HT-29 (cell line): Measurements from ENCODE around the gene CA9. TPM values are rescaled to one million over a fixed set of nuclear protein-coding genes. Genes with fewer than 3 reads are reported as not detected.
A peak's percentile ranks its signal among the peaks of the same experiment; 100 is the strongest.

Source experiments
- DNase-seq: peaks from one replicate; pipeline ENCODE4 v3.0.0-alpha.2; 2015; ENCODE audit warnings: low spot score
- small RNA-seq: library from RNA; depleted of rRNA; stranded (forward); fragments of <200 nt; gene quantifications from one replicate; pipeline ENCODE3, GENCODE V24; 2014
- total RNA-seq: library from RNA; depleted of rRNA; stranded (reverse); fragments of >200 nt; shearing (Covaris generic); gene quantifications from 2 replicates; pipeline ENCODE4 v1.2.3, GENCODE V29; 2014; rRNA removed

The CA9 gene
- total RNA-seq, 1 experiment from 2014 or later, result 95.4 TPM

DNA sequence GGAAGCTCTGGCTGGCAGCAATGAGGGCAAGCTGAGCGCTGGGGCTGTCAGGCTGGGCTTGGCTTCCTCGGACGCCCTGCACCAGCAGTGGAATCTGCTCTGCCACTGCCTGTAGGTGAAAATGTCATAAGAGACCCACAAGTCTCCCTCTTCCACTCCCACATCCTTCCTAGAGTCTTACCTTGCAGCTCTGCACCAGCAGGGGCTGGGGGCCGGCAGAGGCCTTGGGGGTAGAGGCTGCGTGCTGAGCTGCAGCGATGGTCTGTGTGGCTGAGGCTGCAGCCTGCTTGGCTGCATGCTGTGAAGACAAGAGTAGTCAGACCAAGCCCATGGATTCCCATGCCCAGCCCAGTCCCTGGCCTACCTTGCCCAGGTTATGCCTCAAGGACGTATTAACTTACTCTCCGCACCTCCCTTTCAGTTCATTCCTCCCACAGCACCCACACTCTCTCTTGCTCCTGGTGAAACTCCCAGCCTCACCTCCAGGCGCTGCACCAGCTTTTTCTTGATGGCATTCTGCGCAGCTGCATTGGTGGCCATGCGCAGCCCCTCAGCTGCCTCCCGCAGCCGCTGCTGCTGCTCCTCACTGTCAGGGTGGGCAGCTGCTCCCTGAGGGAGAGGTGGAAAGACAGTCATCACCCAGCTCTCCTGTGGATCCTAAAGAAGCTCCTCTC is 41.0 kb downstream of the CA9 start:
- DNase-seq, result no peak

GRCh38 chr9:35716230-35716629 is 42.5 kb downstream of the CA9 start:
- peak; percentile 11 for DNase-seq

DNA sequence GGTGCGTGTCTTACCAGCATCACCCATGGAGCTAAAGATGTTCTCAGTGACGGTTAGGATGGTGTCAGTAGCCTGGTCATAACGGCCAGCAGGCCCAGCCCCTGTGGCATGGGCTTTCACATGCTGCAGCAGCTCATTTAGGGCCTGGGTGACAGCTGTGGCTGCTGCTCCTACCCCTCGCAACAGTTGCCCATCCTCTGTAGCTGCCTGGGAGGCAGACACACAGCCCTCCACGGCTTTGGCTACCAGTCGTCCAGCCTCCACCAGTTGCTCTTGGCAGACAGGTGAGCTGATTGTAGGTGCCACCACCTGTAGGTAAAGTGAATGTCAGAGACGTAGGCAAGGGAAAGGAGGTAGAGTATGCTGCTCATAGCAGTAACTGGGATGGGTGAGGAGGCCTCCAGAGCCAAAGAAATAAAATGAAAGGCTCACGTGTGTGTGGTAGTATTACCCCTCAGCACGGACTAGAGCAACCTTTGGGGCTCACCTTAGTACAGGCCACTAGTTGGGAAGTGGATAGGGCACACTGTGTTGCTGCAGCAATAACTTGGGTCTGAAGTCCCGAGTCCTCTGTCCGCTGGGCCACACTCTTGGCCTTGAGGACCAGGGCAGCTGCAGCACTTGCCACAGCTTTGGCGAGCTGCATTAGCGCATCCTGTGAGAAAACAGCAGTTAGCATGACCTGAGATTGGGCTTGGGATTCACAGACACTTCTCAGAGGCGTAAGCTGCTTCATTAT is 43.6 kb downstream of the CA9 start:
- DNase-seq, result no peak

GRCh38 chr9:35718721-35719511 is 45.2 kb downstream of the CA9 start:
- no peak for DNase-seq

- DNase-seq, result no peak
Observed at GRCh38 chr9:35719546-35719945, 45.8 kb downstream of the CA9 start.

DNA sequence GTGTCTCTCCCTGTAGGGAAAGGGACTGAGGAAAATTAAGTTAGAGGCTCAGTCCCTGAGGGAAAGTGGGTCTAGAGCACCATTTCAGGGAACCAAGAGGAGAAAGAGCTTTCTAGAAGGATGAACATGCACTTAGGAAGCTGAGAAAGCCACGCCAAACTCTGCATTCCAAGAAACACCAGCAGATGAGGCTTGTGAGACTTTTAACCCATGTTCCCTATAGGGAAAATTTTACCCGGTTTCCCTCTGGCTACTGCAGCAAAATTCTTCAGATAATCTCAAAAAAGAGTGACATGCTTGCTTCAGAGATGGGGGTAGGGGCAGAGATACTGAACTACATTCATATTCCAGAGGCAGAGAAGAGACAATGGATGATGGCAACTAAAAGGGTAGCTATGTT is 49.7 kb downstream of the CA9 start:
- no peak for DNase-seq

GRCh38 chr9:35723908-35724307 is 50.2 kb downstream of the CA9 start:
- DNase-seq, result no peak

DNA sequence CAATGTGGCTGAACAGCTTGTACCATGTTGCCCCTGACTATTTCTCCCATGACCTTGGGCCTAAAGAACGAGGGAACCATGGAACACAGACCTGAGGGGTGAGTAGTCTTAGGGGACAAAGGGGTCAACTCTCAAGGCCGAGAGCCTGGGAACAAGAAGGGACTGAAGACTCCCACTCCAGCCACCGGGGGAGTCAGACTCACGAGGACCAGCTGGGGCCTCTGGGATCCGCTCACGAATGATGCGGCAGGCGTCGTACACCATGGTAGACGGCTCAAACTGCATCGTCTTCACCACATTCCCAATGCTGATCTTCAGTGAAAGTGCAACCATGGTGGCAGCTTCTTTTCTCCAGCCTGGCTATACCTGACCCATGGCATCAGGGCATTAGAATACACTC is 51.6 kb downstream of the CA9 start:
- DNase-seq, result no peak

GRCh38 chr9:35726931-35727330 is 53.2 kb downstream of the CA9 start:
- DNase-seq, result no peak

- DNase-seq, result no peak
Observed at GRCh38 chr9:35727676-35728040, 53.9 kb downstream of the CA9 start.

GRCh38 chr9:35728041-35728971 is 54.6 kb downstream of the CA9 start:
- DNase-seq, result no peak

GRCh38 chr9:35729101-35729500 is 55.4 kb downstream of the CA9 start:
- no peak for DNase-seq

DNA sequence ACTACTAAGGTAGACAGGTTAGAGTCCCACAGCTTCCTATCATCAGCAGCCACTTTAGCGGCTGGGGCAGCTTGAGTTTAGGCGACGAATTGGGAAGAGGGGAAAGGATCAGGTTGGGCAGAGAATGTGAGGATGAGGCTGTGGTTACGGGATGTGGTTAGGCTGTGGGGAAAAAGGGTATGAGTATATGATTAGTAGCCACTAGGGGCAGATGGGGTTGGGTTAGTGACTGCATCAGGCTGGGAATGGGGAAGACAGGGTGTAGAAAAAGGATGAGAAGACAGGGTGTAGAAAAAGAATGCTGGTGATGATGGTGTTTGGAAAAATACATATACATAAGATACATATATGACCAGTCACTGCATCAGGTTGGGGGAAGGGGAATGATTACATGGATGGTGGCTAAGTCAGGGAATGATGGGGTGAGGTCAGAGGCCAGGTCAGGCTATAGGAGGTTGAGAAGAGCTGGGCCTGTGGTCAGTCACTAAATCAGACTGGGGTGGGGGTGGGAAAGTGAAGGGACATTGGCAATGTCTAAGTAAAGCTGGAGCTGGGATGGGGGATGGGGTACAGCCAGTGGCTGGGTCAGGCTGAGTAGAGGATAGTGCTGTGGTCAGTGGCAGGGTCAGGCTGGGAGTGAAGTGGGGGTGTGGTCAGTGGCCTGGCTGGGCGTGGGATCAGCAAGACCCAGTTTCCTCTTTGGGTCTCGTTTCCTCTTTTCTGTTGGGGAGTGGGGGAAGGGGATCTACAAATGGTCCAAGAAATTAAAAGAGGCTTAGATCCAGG is 56.2 kb downstream of the CA9 start:
- peak; percentile 59 for DNase-seq

- DNase-seq, result no peak
Observed at GRCh38 chr9:35730486-35730854, 56.7 kb downstream of the CA9 start.

Small RNA genes lying within 50 kb of the gene (small RNA-seq; reads per million reads assigned to genes)
- gene RMRP (not detected), gene RN7SL22P (not detected)

Other genes starting within 250 kb of the CA9 start
- 0.94 and 2.0 TPM in 2 replicates for gene RUSC2, start 183.8 kb upstream of the CA9 start, total RNA-seq
- gene TESK1, start 68.7 kb upstream of the CA9 start, total RNA-seq, result 7.7 and 7.9 TPM in 2 replicates
- 0.23 TPM in 1 of 2 replicates, not detected in the other for gene CD72, start 55.5 kb upstream of the CA9 start, total RNA-seq
- gene SIT1, start 23.0 kb upstream of the CA9 start, total RNA-seq, result not detected in 2 replicates
- gene RMRP, start 15.9 kb upstream of the CA9 start, total RNA-seq, result 23,916 and 27,637 TPM in 2 replicates
- gene CCDC107, start 15.6 kb upstream of the CA9 start, total RNA-seq, result 19.7 and 19.9 TPM in 2 replicates
- gene ARHGEF39, start 8.7 kb upstream of the CA9 start, total RNA-seq, result 16.2 and 23.4 TPM in 2 replicates
- 61.0 and 69.8 TPM in 2 replicates for gene TPM2, start 16.0 kb downstream of the CA9 start, total RNA-seq
- gene TLN1, start 58.3 kb downstream of the CA9 start, total RNA-seq, result 99.5 and 100.0 TPM in 2 replicates
- gene CREB3, start 58.7 kb downstream of the CA9 start, total RNA-seq, result 42.4 and 44.5 TPM in 2 replicates
- 74.6 and 84.9 TPM in 2 replicates for gene GBA2, start 75.3 kb downstream of the CA9 start, total RNA-seq
- gene RGP1, start 75.4 kb downstream of the CA9 start, total RNA-seq, result 18.9 and 20.6 TPM in 2 replicates
- 0.28 TPM in 1 of 2 replicates, not detected in the other for gene MSMP, start 80.3 kb downstream of the CA9 start, total RNA-seq
- 6.3 and 8.3 TPM in 2 replicates for gene NPR2, start 117.7 kb downstream of the CA9 start, total RNA-seq
- 0.78 and 1.9 TPM in 2 replicates for gene SPAG8, start 138.3 kb downstream of the CA9 start, total RNA-seq
- 91.2 and 98.7 TPM in 2 replicates for gene HINT2, start 141.1 kb downstream of the CA9 start, total RNA-seq
- gene FAM221B, start 154.8 kb downstream of the CA9 start, total RNA-seq, result 0.10 and 0.16 TPM in 2 replicates
- 3.1 and 4.5 TPM in 2 replicates for gene TMEM8B, start 155.3 kb downstream of the CA9 start, total RNA-seq
- not detected in 2 replicates for gene OR13J1, start 196.5 kb downstream of the CA9 start, total RNA-seq
- 4.1 and 7.7 TPM in 2 replicates for gene HRCT1, start 232.3 kb downstream of the CA9 start, total RNA-seq
- 0.23 TPM in 1 of 2 replicates, not detected in the other for gene SPAAR, start 235.6 kb downstream of the CA9 start, total RNA-seq